A549 (cell line): ENCODE measurements around the gene KCNA4.

Experiments used
- CHD4 ChIP-seq: fragments of 200-600 bp; sonication (generic); IDR thresholded peaks from 2 replicates; pipeline ENCODE4 v1.6.1; 2016; ENCODE audit warnings: antibody characterized with exemption, mild to moderate bottlenecking, borderline replicate concordance
- CTCF ChIP-seq: fragments of >200 bp; sonication (Bioruptor Twin); formaldehyde crosslinking; IDR thresholded peaks from 3 replicates; pipeline ENCODE4 v1.5.1; 2016

- TF ChIP-seq CTCF (no peak), CHD4 (no peak)
These were observed 8.7 kb upstream of the KCNA4 start for GRCh38 chr11:30025396-30026139.
